Tongue (tissue), 1 donor: ENCODE measurements around the gene AGK. TPM values are rescaled to one million over a fixed set of nuclear protein-coding genes. Genes with fewer than 3 reads are reported as not detected.

Source experiments
- total RNA-seq: library from RNA; depleted of rRNA; stranded (reverse); fragments of >200 nt; gene quantifications from one replicate; pipeline ENCODE4 v1.2.3, GENCODE V29; 2014

The AGK gene
- total RNA-seq, 1 donor from 2014 or later, result 40.0 TPM

Other genes starting within 250 kb of the AGK start
- gene DENND11, start 150.8 kb downstream of the AGK start, total RNA-seq, result 13.8 TPM
- gene WEE2, start 156.9 kb downstream of the AGK start, total RNA-seq, result not detected
- gene SSBP1, start 186.9 kb downstream of the AGK start, total RNA-seq, result 111 TPM
- gene TAS2R3, start 212.7 kb downstream of the AGK start, total RNA-seq, result 5.0 TPM
- gene TAS2R4, start 225.3 kb downstream of the AGK start, total RNA-seq, result 2.4 TPM
- 4.5 TPM for gene TAS2R5, start 238.8 kb downstream of the AGK start, total RNA-seq